Aorta (tissue), 5 donors: ENCODE measurements around the gene ZNF584. TPM values are rescaled to one million over a fixed set of nuclear protein-coding genes. Genes with fewer than 3 reads are reported as not detected.

ENCODE experiments used
- ATAC-seq: fragments of 200-7000 bp; cut with Tn5 transposase; one replicate; pipeline ENCODE4 v1.9.1; 2022; ENCODE audit warnings: moderate library complexity; ENCODE audit not compliant: low FRiP score
- DNase-seq, 2 donors: peaks; one replicate each; pipeline ENCODE4 v3.0.0-alpha.2; 2020
- H3K27ac ChIP-seq, 2 donors: one replicate each; pipeline ENCODE4 v1.5.1; 2013; ENCODE audit warnings: low read length in 2 of 2, mild to moderate bottlenecking in 2 of 2, moderate library complexity in 2 of 2, control low read depth in 1 of 2, inconsistent platforms in 1 of 2, low read depth in 1 of 2
- H3K27me3 ChIP-seq, 2 donors: one replicate each; pipeline ENCODE4 v1.6.1; 2013; ENCODE audit warnings: control low read depth in 1 of 2, low read length in 1 of 2, mild to moderate bottlenecking in 1 of 2, moderate library complexity in 1 of 2; ENCODE audit not compliant: insufficient read depth in 2 of 2, control insufficient read depth in 1 of 2
- H3K36me3 ChIP-seq, 2 donors: one replicate each; pipeline ENCODE4 v1.6.1; 2013; ENCODE audit warnings: control low read depth in 1 of 2, low read length in 1 of 2, mild to moderate bottlenecking in 1 of 2; ENCODE audit not compliant: insufficient read depth in 2 of 2, control insufficient read depth in 1 of 2
- H3K4me1 ChIP-seq, 2 donors: one replicate each; pipeline ENCODE4 v1.6.1; 2013; ENCODE audit warnings: low read length in 2 of 2, control low read depth in 1 of 2, mild to moderate bottlenecking in 1 of 2, moderate library complexity in 1 of 2; ENCODE audit not compliant: insufficient read depth in 2 of 2, control insufficient read depth in 1 of 2
- H3K4me3 ChIP-seq, 2 donors: one replicate each; pipeline ENCODE4 v1.5.1; 2013; ENCODE audit warnings: low read length in 2 of 2, control low read depth in 1 of 2, mild to moderate bottlenecking in 1 of 2
- H3K9me3 ChIP-seq: one replicate; pipeline ENCODE4 v1.6.1; 2013; ENCODE audit warnings: mild to moderate bottlenecking, low read length; ENCODE audit not compliant: control insufficient read depth
- WGBS, 2 donors: extraction: QIAGEN DNeasy Blood & Tissue Kit; methylation state at CpG; one replicate each; pipeline ENCODE4 v1.1.7; 2013; 5-methylcytosine and 5-hydroxymethylcytosine counted together
- intact Hi-C, 2 donors: fragments of 100-400 bp; cut with DNase I; formaldehyde crosslinking; loops; one replicate each; pipeline versions ENCODE4 v1.14.2 to v1.15.0; 2022
- polyA plus RNA-seq, 2 donors: library from polyadenylated mRNA; stranded (reverse); fragments of 200-250 nt; gene quantifications; one replicate each; pipeline ENCODE4 v1.2.3, GENCODE V29; 2013
- total RNA-seq, 2 donors: library from RNA; stranded (reverse); fragmentation: NEBNext Ultra II Directional; extraction: Animal tissue kit (Norgen Biotek cat#: 25700); gene quantifications; one replicate each; pipeline ENCODE4 v1.2.1, GENCODE V29; 2021
- donor health status: healthy with polysubstance abuse.
- donor health status: Bipolar disorder and iron deficiency.
- donor health status: DM: no; HTN: no; CAD: no.
- donor health status: DM: no; HTN: no; CAD: no.
- donor health status: DM: yes; HTN: yes; CAD: no.

The ZNF584 gene
- total and polyA plus RNA-seq, 4 donors, result 0.75 to 13.4 (median 11.0) TPM

DNA sequence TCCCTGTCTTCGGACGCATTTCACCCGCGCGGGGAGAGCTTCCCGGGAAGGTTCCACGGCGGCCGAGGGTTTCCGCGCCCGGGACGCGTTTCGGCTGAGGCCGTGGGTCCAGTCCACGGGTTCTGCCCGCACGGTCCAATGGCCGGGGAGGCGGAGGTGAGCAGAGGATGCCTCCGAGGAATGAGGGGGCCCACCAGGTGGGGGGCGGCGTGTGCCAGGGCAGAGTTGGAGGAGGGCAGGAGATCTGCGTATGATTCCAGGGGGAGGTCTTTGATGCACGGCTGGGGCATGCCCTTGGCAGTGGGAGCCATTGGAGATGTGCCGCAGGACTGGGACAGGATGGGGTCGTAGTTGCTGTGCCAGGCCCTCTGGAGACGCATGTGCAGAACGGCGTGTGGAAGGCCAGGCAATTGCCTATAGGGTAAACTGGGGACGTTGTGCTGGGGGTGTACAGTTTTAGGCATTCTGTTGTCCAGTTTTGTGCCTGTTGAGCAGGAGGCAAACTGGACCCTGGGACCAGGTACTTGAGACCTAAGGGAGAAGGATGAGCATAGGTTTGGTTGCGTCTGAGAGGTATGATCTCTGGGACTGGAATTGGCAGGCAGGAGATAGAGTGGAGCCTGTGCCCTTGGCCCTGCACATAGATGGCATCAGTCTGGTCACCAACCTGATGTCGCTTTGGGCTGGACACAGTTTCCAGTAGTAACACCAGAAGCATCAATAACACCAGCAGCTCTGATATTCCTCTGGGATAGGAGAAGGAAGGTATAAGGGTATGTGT is 751 bp downstream of the ZNF584 start:
- 2 to 3% methylated on average over 34 of the region's 34 CpGs for WGBS, 2 donors
- DNase-seq (peak in 1 of 2 donors; percentile 56), ATAC-seq (peak; percentile 15)
- Histone ChIP-seq H3K27ac (peak overlapping the region in 1 of 2 donors; percentile 53), H3K27me3 (no peaks in the 10 kb centered on the region), H3K36me3 (no peaks in the 10 kb centered on the region), H3K4me3 (peak overlapping the region; percentile 79 to 80), H3K9me3 (no peaks in the 10 kb centered on the region), H3K4me1 (no peaks in the 10 kb centered on the region)
- intact Hi-C loops, result no loop called here

DNA sequence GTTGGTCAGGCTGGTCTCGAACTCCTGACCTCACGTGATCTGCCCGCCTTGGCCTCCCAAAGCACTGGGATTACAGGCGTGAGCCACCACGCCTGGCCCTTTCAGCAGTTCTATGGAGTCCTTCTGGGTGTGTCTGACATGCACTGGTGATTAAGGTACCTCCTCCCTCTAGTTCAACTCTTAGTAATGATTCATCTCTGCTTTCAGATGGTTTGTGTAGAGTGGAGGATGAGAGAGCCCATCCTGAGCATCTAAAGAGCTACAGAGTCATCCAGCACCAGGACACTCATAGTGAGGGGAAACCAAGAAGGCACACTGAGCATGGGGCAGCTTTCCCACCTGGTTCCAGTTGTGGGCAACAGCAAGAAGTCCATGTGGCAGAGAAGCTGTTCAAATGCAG is 8.2 kb downstream of the ZNF584 start:
- WGBS, 2 donors, result 99% methylated on average over 5 of the region's 5 CpGs
- intact Hi-C loops, result no loop called here
- Histone ChIP-seq H3K4me3 (no peak overlapping the region), H3K36me3 (peaks cover 14 to 19% of the 10 kb centered on the region in 2 donors), H3K9me3 (peaks cover 4% of the 10 kb centered on the region), H3K4me1 (no peaks in the 10 kb centered on the region), H3K27ac (no peak overlapping the region), H3K27me3 (no peaks in the 10 kb centered on the region)
- DNase-seq, result no peak
- no peak for ATAC-seq

DNA sequence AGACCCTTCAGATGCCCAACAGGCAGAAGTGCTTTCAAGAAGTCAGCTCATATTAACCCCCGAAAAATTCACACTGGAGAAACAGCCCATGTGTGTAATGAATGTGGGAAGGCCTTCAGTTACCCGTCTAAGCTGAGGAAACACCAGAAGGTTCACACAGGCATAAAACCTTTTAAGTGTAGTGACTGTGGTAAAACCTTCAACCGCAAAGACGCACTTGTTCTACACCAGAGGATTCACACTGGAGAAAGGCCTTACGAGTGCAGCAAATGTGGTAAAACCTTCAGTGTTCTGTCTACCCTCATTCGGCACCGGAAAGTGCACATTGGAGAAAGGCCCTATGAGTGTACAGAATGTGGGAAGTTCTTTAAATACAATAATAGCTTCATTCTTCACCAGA is 8.6 kb downstream of the ZNF584 start:
- no peak for ATAC-seq
- H3K4me1 ChIP-seq, result no peaks in the 10 kb centered on the region
- intact Hi-C loops, result no loop called here
- DNase-seq, result no peak
- H3K36me3 ChIP-seq, result peaks cover 14 to 19% of the 10 kb centered on the region in 2 donors
- no peak overlapping the region for H3K4me3 ChIP-seq
- no peak overlapping the region for H3K27ac ChIP-seq
- H3K9me3 ChIP-seq, result peaks cover 4% of the 10 kb centered on the region
- 97% methylated on average over 7 of the region's 7 CpGs for WGBS, 2 donors
- H3K27me3 ChIP-seq, result no peaks in the 10 kb centered on the region

DNA sequence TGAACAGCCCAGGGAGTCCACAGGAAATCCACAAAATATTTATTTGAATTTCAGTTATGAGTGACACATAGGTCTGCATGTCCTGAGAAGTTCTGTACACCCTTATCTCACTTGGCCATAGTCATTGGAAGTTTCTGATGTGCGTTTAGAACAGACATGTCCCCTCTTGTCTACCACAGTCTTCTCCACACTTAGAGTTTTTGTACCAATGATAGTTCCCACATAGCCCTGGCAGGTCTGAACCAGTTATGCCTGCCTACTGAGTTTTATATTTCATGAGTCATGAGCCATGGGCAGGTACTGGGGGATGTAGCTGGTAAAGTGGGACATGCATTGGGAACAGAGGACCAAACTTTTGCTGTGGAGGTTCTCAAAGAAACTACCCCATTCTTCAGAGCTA is 20.2 kb downstream of the ZNF584 start:
- intact Hi-C loops, result no loop called here

DNA sequence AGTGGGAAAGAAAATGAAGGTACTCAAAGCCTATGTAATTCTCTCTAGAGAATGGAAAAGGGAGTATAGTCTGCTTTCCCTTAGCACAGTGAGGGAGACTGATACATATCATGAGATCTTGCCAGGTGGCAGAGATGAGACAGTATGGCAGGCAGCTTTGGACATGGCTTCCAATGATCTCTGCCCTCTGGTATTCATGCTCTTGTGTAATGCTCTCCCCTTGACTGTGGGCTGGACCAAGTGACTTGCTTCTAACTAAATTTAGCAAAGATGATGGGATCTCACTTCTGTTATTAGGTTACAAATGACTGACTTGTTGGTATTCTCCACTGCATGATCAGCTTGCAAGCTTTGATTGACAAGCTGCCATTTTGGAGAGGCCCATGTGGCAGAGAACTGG is 21.3 kb downstream of the ZNF584 start:
- ATAC-seq (no peak), DNase-seq (no peak)
- Histone ChIP-seq H3K4me1 (no peaks in the 10 kb centered on the region), H3K27ac (no peak overlapping the region), H3K27me3 (no peaks in the 10 kb centered on the region), H3K9me3 (peaks cover 62% of the 10 kb centered on the region), H3K36me3 (peaks cover 4 to 15% of the 10 kb centered on the region in 2 donors), H3K4me3 (no peak overlapping the region)
- intact Hi-C loops, result no loop called here

More for the DNA sequence above, 20.2 kb downstream of the ZNF584 start:
- Histone ChIP-seq H3K27ac (no peak overlapping the region), H3K36me3 (peaks cover 0 to 3% of the 10 kb centered on the region in 2 donors), H3K9me3 (peaks cover 51% of the 10 kb centered on the region), H3K27me3 (no peaks in the 10 kb centered on the region), H3K4me1 (no peaks in the 10 kb centered on the region), H3K4me3 (no peak overlapping the region)
- ATAC-seq (no peak), DNase-seq (no peak)
- WGBS, 2 donors, result 60 to 93% methylated on average over 1 of the region's 1 CpG

DNA sequence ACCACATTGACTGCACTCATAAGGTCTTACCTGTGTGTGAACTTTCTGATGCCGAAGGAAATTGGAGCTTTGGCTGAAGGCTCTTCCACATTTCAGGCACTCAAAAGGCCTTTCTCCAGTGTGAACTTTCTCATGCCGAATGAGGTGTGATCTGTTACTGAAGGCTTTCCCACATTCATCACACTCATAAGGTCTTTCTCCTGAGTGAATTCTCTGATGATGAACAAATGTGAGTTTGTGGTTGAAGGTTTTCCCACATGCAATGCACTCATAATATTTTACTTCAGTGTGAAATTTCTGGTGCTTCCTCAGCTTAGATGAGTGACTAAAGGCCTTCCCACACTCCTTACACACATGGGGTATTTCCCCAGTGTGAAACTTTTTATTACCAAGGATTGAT is 25.8 kb downstream of the ZNF584 start:
- no peaks in the 10 kb centered on the region for H3K4me1 ChIP-seq
- no peaks in the 10 kb centered on the region for H3K27me3 ChIP-seq
- peaks cover 64% of the 10 kb centered on the region for H3K9me3 ChIP-seq
- H3K4me3 ChIP-seq, result no peak overlapping the region
- DNase-seq (no peak), ATAC-seq (no peak)
- 95 to 98% methylated on average over 2 of the region's 2 CpGs for WGBS, 2 donors
- no peak overlapping the region for H3K27ac ChIP-seq
- peaks cover 14 to 26% of the 10 kb centered on the region in 2 donors for H3K36me3 ChIP-seq
- intact Hi-C loops, result no loop called here

DNA sequence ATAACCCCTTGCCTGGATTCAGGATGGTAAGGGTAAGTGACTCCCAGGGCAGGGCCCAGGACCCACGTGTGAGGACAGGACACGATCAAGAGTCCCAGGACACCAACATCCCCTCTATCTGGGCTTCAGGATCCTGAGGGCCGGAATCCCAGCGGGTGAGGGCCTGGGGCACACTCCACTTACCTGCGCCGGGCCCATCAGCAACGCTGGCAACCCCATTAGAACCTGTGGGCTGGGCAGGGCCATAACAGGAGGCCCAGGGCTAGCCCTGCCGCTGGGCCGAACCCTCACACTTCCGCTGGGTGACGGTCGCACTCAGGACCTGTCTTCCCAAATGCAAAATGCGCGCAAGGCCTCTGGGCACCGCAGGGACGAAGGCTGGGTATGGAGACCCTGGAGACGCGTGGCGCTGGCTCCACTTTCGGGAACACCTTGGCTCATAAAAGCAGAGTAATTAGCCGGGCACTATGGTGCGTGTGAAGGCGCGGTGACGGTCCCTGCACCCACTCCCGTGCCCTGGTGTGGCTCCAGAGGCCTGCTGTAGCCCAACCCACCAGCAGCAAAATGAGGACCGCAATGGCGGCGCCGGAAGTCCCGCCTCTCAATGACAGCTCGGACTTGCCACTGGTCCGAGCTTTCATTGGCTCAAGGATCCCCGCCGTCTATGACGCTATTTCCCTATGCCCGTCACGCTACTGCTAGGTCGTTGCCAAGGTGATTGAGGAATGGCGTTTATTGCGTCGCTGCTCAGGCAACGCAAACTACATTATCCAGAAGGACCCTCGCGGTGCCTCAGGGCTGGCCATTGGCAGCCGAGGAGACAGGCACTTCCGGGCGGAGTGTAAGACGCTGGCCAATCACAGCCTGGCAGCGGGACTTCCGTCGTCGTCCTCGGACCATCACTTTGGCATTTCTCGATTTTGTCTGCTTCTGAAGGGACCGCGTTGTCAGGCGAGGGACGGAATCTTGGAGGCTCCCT is 31.4 kb downstream of the ZNF584 start, which contains the start of gene ZNF132:
TSS of gene ZNF132 (minus strand) at position 578 of the 979 bp plus-strand sequence. CDS start at position 246, 332 bp downstream.
- no peaks in the 10 kb centered on the region for H3K4me1 ChIP-seq
- 7 to 8% methylated on average over 59 of the region's 59 CpGs for WGBS, 2 donors
- DNase-seq, result peak; percentile 98
- intact Hi-C loops, result loop anchor here in 1 of 2 donors (1.0 to 5.0 kb wide), 2 partner anchors 11 to 38 kb away; partner anchors contain the start of gene ZNF324B
- ATAC-seq, result peak; percentile 98
- H3K36me3 ChIP-seq, result peaks cover 10% of the 10 kb centered on the region in 2 donors
- H3K27me3 ChIP-seq, result no peaks in the 10 kb centered on the region
- peak within 1 kb of the TSS; percentile 39 to 50 for H3K4me3 ChIP-seq
- peak within 1 kb of the TSS in 1 of 2 donors; percentile 68 for H3K27ac ChIP-seq
- peaks cover 20% of the 10 kb centered on the region for H3K9me3 ChIP-seq

DNA sequence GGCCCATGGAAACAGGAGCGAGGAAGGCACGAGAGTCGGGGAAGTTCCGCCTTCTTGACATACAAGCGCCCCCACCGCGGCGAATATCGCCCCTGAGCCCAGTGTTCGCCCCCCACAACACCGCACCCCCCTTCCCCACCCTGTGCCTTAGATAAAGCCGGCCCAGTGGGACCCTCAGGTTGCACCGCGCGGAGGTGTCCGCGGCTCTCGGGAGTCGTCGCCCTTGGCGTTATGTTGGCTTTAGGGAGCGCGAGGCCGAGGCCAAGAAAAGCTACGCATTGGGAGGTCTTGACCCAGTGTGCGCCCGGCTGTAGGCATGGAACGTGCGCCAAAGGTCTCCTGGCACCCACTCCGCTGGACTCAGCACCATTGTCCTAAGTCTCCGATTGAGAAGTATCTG is 32.1 kb downstream of the ZNF584 start:
- intact Hi-C loops, result loop anchor here in 1 of 2 donors (1.0 to 5.0 kb wide), 2 partner anchors 11 to 38 kb away; partner anchors contain the start of gene ZNF324B
- peaks cover 5 to 7% of the 10 kb centered on the region in 2 donors for H3K36me3 ChIP-seq
- peak overlapping the region; percentile 9 to 50 for H3K4me3 ChIP-seq
- H3K27ac ChIP-seq, result no peak overlapping the region
- no peaks in the 10 kb centered on the region for H3K27me3 ChIP-seq
- no peaks in the 10 kb centered on the region for H3K4me1 ChIP-seq
- WGBS, 2 donors, result 10 to 12% methylated on average over 31 of the region's 31 CpGs
- ATAC-seq (peak; percentile 28), DNase-seq (no peak)
- peaks cover 16% of the 10 kb centered on the region for H3K9me3 ChIP-seq
